Spinal cord (tissue), 10 donors: ENCODE results near the gene ACP7. TPM values are rescaled to one million over a fixed set of nuclear protein-coding genes. Genes with fewer than 3 reads are reported as not detected.
A peak's percentile ranks its signal among the peaks of the same experiment; 100 is the strongest.
"Not testable (repeated sequence)": the region's sequence is repeated elsewhere in the genome, so short reads cannot be mapped to it uniquely, and the experiment has no call there.

Source experiments
- DNase-seq, 6 donors: peaks; one replicate each; pipeline versions ENCODE4 v3.0.0 to v3.0.0-alpha.2; 2013 to 2015; ENCODE audit warnings: low spot score in 6 of 6, low read depth in 4 of 6
- H3K27ac ChIP-seq: one replicate; pipeline ENCODE4 v1.5.1; 2013; ENCODE audit warnings: low read depth, low read length, control low read depth
- H3K27me3 ChIP-seq: one replicate; pipeline ENCODE4 v1.6.1; 2013; ENCODE audit warnings: low read length; ENCODE audit not compliant: control insufficient read depth, insufficient read depth
- H3K36me3 ChIP-seq: one replicate; pipeline ENCODE4 v1.6.1; 2013; ENCODE audit warnings: low read length; ENCODE audit not compliant: control insufficient read depth, insufficient read depth
- H3K4me1 ChIP-seq: one replicate; pipeline ENCODE4 v1.6.1; 2013; ENCODE audit warnings: low read length; ENCODE audit not compliant: control insufficient read depth, insufficient read depth
- H3K4me3 ChIP-seq: one replicate; pipeline ENCODE4 v1.5.1; 2013; ENCODE audit warnings: low read depth, low read length, control low read depth
- H3K9me3 ChIP-seq: one replicate; pipeline ENCODE4 v1.6.1; 2013; ENCODE audit warnings: low read length; ENCODE audit not compliant: control insufficient read depth, insufficient read depth
- WGBS: methylation state at CpG from one replicate; pipeline ENCODE4 v1.1.5; 2013; ENCODE audit warnings: missing lambda C conversion rate; ENCODE audit not compliant: insufficient coverage; 5-methylcytosine and 5-hydroxymethylcytosine counted together
- polyA plus RNA-seq, 2 donors: library from polyadenylated mRNA; unstranded; fragments of 120-200 nt; gene quantifications; one replicate each; pipeline ENCODE4 v1.2.1, GENCODE V29; 2013; ENCODE audit not compliant: insufficient read length in 2 of 2
- total RNA-seq, 2 donors: library from RNA; depleted of rRNA in 1 of 2; stranded (reverse); fragments of 120-200 nt in 1 of 2; fragments of >200 nt in 1 of 2; gene quantifications; one replicate each; pipeline versions ENCODE4 v1.2.3 to v1.2.4, GENCODE V29; 2013 to 2014
- donor health status: healthy.

ACP7 gene
- total and polyA plus RNA-seq, 4 donors = 0.10 to 0.35 (median 0.27) TPM; not detected in 1

- 83% methylated on average over 10 of the region's 10 CpGs for WGBS
- no peaks in the 10 kb centered on the region for H3K9me3 ChIP-seq
- no peak overlapping the region for H3K27ac ChIP-seq
- H3K4me3 ChIP-seq = no peak overlapping the region
- no peaks in the 10 kb centered on the region for H3K27me3 ChIP-seq
- no peak for DNase-seq
- H3K4me1 ChIP-seq = peaks cover 6% of the 10 kb centered on the region
- no peaks in the 10 kb centered on the region for H3K36me3 ChIP-seq
These were observed 29.0 kb downstream of the ACP7 start for GRCh38 chr19:39113199-39113598.

GRCh38 chr19:39115105-39115847, 31.1 kb downstream of the ACP7 start:
- DNase-seq = no peak
- WGBS = 90% methylated on average over 8 of the region's 11 CpGs
- Histone ChIP-seq H3K36me3 (no peaks in the 10 kb centered on the region), H3K4me1 (peaks cover 6% of the 10 kb centered on the region), H3K27me3 (no peaks in the 10 kb centered on the region), H3K9me3 (no peaks in the 10 kb centered on the region), H3K27ac (no peak overlapping the region), H3K4me3 (no peak overlapping the region)

GRCh38 chr19:39117023-39117422, 32.9 kb downstream of the ACP7 start:
- DNase-seq, H3K9me3 ChIP-seq, H3K36me3 ChIP-seq, H3K4me1 ChIP-seq, H3K27me3 ChIP-seq, H3K27ac ChIP-seq, H3K4me3 ChIP-seq: not testable (repeated sequence)
- WGBS = 82% methylated on average over 7 of the region's 8 CpGs

- no peak for DNase-seq
- Histone ChIP-seq H3K4me3 (no peak overlapping the region), H3K9me3 (no peaks in the 10 kb centered on the region), H3K4me1 (no peaks in the 10 kb centered on the region), H3K27ac (no peak overlapping the region), H3K36me3 (no peaks in the 10 kb centered on the region), H3K27me3 (no peaks in the 10 kb centered on the region)
- WGBS = 14% methylated on average over 1 of the region's 1 CpG
These were observed 35.7 kb downstream of the ACP7 start for GRCh38 chr19:39119830-39120229.

GRCh38 chr19:39122934-39123731, 39.0 kb downstream of the ACP7 start:
- no peak for DNase-seq
- H3K27ac ChIP-seq = no peak overlapping the region
- H3K36me3 ChIP-seq = peaks cover 8% of the 10 kb centered on the region
- WGBS = 93% methylated on average over 10 of the region's 18 CpGs
- H3K4me1 ChIP-seq = peaks cover 20% of the 10 kb centered on the region
- H3K4me3 ChIP-seq = no peak overlapping the region
- H3K9me3 ChIP-seq = no peaks in the 10 kb centered on the region
- no peaks in the 10 kb centered on the region for H3K27me3 ChIP-seq

GRCh38 chr19:39124136-39124764, 40.1 kb downstream of the ACP7 start:
- no peak overlapping the region for H3K27ac ChIP-seq
- WGBS = 89% methylated on average over 4 of the region's 7 CpGs
- no peaks in the 10 kb centered on the region for H3K9me3 ChIP-seq
- H3K27me3 ChIP-seq = no peaks in the 10 kb centered on the region
- no peak overlapping the region for H3K4me3 ChIP-seq
- no peak for DNase-seq
- peaks cover 32% of the 10 kb centered on the region for H3K4me1 ChIP-seq
- H3K36me3 ChIP-seq = peaks cover 12% of the 10 kb centered on the region

GRCh38 chr19:39125199-39125553, 41.0 kb downstream of the ACP7 start:
- Histone ChIP-seq H3K27me3 (no peaks in the 10 kb centered on the region), H3K4me1 (peaks cover 37% of the 10 kb centered on the region), H3K27ac (no peak overlapping the region), H3K9me3 (no peaks in the 10 kb centered on the region), H3K4me3 (peak overlapping the region; percentile 74), H3K36me3 (peaks cover 15% of the 10 kb centered on the region)
- DNase-seq = no peak
- no CpG with 5 or more reads among the region's 7 CpGs for WGBS

- H3K36me3 ChIP-seq = peaks cover 15% of the 10 kb centered on the region
- peak; percentile 90 to 99 (median 94) for DNase-seq
- peaks cover 42% of the 10 kb centered on the region for H3K4me1 ChIP-seq
- H3K9me3 ChIP-seq = no peaks in the 10 kb centered on the region
- H3K27me3 ChIP-seq = no peaks in the 10 kb centered on the region
- H3K4me3 ChIP-seq = peak within 1 kb of the TSS; percentile 74
- 0% methylated on average over 62 of the region's 64 CpGs for WGBS
- peak within 1 kb of the TSS; percentile 67 for H3K27ac ChIP-seq
These were observed 41.6 kb downstream of the ACP7 start, which contains the start of gene PAK4 for GRCh38 chr19:39125554-39126311. TSS of gene PAK4 (plus strand) at chr19:39125786. CDS start at chr19:39169554, 43,768 bp downstream.
